H1 (cell line): Measurements from ENCODE around the gene ZNF468. TPM values are rescaled to one million over a fixed set of nuclear protein-coding genes. Genes with fewer than 3 reads are reported as not detected.

Experiments
- CTCF ChIA-PET: fragments of 300-600 bp; sonication (Branson Sonifier 250); formaldehyde crosslinking; loops from one replicate; lab custom pipeline; 2021; ENCODE audit not compliant: partially characterized antibody; lab: Charles Lee
- POLR2A ChIA-PET: fragments of 300-600 bp; sonication (Branson Sonifier 250); formaldehyde crosslinking; loops from one replicate; lab custom pipeline; 2021; ENCODE audit warnings: inconsistent platforms; ENCODE audit not compliant: partially characterized antibody; lab: Charles Lee
- DNase-seq, 2 experiments: peaks; one replicate each; pipeline versions ENCODE4 v3.0.0 to v3.0.0-alpha.2; 2010 to 2022; ENCODE audit warnings: low spot score in 2 of 2, low read depth in 1 of 2, mixed read lengths in 1 of 2
- FAIRE-seq: peaks from 2 replicates; lab custom pipeline; 2011; peaks lifted over from hg19 to GRCh38; lab: Jason Lieb, UNC
- H2AFZ ChIP-seq: 2 replicates; pipeline ENCODE4 v1.8.1; 2012; ENCODE audit warnings: low read length, inconsistent platforms
- H2AK5ac ChIP-seq: 2 replicates; pipeline ENCODE4 v1.6.1; 2013; ENCODE audit warnings: low read depth, low read length
- H2BK120ac ChIP-seq: replicated peaks from 2 replicates; pipeline ENCODE3; 2013; ENCODE audit warnings: low read depth, low read length, inconsistent platforms
- H2BK12ac ChIP-seq: 2 replicates; pipeline ENCODE4 v1.6.1; 2013; ENCODE audit warnings: low read depth, low read length
- H2BK15ac ChIP-seq: 2 replicates; pipeline ENCODE4 v1.6.1; 2013; ENCODE audit warnings: low read length
- H2BK20ac ChIP-seq: 2 replicates; pipeline ENCODE4 v1.6.1; 2013; ENCODE audit warnings: low read length
- H2BK5ac ChIP-seq: 2 replicates; pipeline ENCODE4 v1.6.1; 2013; ENCODE audit warnings: low read depth, low read length
- H3K14ac ChIP-seq: 2 replicates; pipeline ENCODE4 v1.6.1; 2013; ENCODE audit warnings: inconsistent platforms; ENCODE audit not compliant: insufficient read length
- H3K18ac ChIP-seq: 2 replicates; pipeline ENCODE4 v1.6.1; 2013; ENCODE audit warnings: low read length; ENCODE audit errors: extremely low read depth
- H3K23ac ChIP-seq: 2 replicates; pipeline ENCODE4 v1.6.1; 2013; ENCODE audit warnings: inconsistent platforms; ENCODE audit not compliant: insufficient read length
- H3K23me2 ChIP-seq: 2 replicates; pipeline ENCODE4 v1.6.1; 2013; ENCODE audit warnings: low read depth, low read length
- H3K27ac ChIP-seq: 2 replicates; pipeline ENCODE4 v1.6.1; 2011; ENCODE audit warnings: low read depth, low read length, inconsistent platforms
- H3K27me3 ChIP-seq, 4 experiments: replicated peaks in 1 of 4; 1 replicate in 1 of 4; 2 replicates in 3 of 4; pipeline versions ENCODE4 v1.6.1 to v1.8.1; 2011 to 2013; ENCODE audit warnings: low read length in 3 of 4, mild to moderate bottlenecking in 3 of 4, inconsistent platforms in 2 of 4, mixed read lengths in 2 of 4, moderate library complexity in 1 of 4; ENCODE audit not compliant: control insufficient read depth in 3 of 4, insufficient read depth in 3 of 4; ENCODE audit errors: extremely low read depth in 1 of 4
- H3K36me3 ChIP-seq, 4 experiments: 2 replicates each; pipeline versions ENCODE4 v1.6.1 to v1.8.1; 2011 to 2013; ENCODE audit warnings: mild to moderate bottlenecking in 4 of 4, low read length in 3 of 4, moderate library complexity in 2 of 4, control low read depth in 1 of 4, inconsistent platforms in 1 of 4; ENCODE audit not compliant: insufficient read depth in 4 of 4, control insufficient read depth in 2 of 4
- H3K4ac ChIP-seq: replicated peaks from 2 replicates; pipeline ENCODE3; 2013; ENCODE audit warnings: low read length, low read depth, mixed read lengths, inconsistent platforms; ENCODE audit not compliant: insufficient read length
- H3K4me1 ChIP-seq, 4 experiments: replicated peaks in 1 of 4; 1 replicate in 1 of 4; 2 replicates in 3 of 4; pipeline versions ENCODE4 v1.6.1 to v1.8.1; 2011 to 2013; ENCODE audit warnings: low read length in 3 of 4, inconsistent platforms in 2 of 4, mixed read lengths in 1 of 4; ENCODE audit not compliant: insufficient read depth in 4 of 4, control insufficient read depth in 3 of 4
- H3K4me2 ChIP-seq, 2 experiments: 2 replicates each; pipeline versions ENCODE4 v1.6.1 to v1.8.1; 2011 to 2013; ENCODE audit warnings: low read depth in 2 of 2, low read length in 2 of 2, control low read depth in 1 of 2, inconsistent platforms in 1 of 2, mild to moderate bottlenecking in 1 of 2; ENCODE audit not compliant: insufficient read depth in 1 of 2
- H3K4me3 ChIP-seq, 4 experiments: fragments of 200-600, 300-600 bp in 1 of 4; sonication (generic), shearing (Covaris generic), sonication (Bioruptor Twin) in 1 of 4; 2 replicates each; pipeline versions ENCODE4 v1.5.1 to v1.8.1; 2011 to 2016; ENCODE audit warnings: low read length in 4 of 4, low read depth in 3 of 4, control low read depth in 2 of 4, inconsistent platforms in 2 of 4, mild to moderate bottlenecking in 2 of 4, mixed read lengths in 1 of 4, moderate library complexity in 1 of 4; ENCODE audit not compliant: insufficient read depth in 2 of 4; ENCODE audit errors: extremely low read depth in 1 of 4
- H3K56ac ChIP-seq: replicated peaks from 2 replicates; pipeline ENCODE3; 2013; ENCODE audit warnings: low read depth, mild to moderate bottlenecking, mixed read lengths, low read length, inconsistent platforms; ENCODE audit not compliant: insufficient read length
- H3K79me1 ChIP-seq: 2 replicates; pipeline ENCODE4 v1.6.1; 2013; ENCODE audit warnings: low read depth, low read length, control low read depth
- H3K79me2 ChIP-seq, 2 experiments: 2 replicates each; pipeline versions ENCODE4 v1.6.1 to v1.8.1; 2012 to 2013; ENCODE audit warnings: low read length in 2 of 2, mild to moderate bottlenecking in 2 of 2, inconsistent platforms in 1 of 2; ENCODE audit not compliant: insufficient read depth in 2 of 2, control insufficient read depth in 1 of 2
- H3K9ac ChIP-seq, 4 experiments: replicated peaks in 1 of 4; 1 replicate in 1 of 4; 2 replicates in 3 of 4; pipeline versions ENCODE4 v1.6.1 to v1.8.1; 2011 to 2013; ENCODE audit warnings: low read depth in 3 of 4, low read length in 3 of 4, control low read depth in 2 of 4, mild to moderate bottlenecking in 2 of 4, moderate library complexity in 2 of 4, inconsistent platforms in 1 of 4; ENCODE audit errors: extremely low read depth in 1 of 4
- H3K9me3 ChIP-seq, 2 experiments: 2 replicates each; pipeline versions ENCODE4 v1.6.1 to v1.8.1; 2012 to 2013; ENCODE audit warnings: mild to moderate bottlenecking in 2 of 2, moderate library complexity in 2 of 2, control low read depth in 1 of 2, inconsistent platforms in 1 of 2, low read depth in 1 of 2, low read length in 1 of 2, mixed read lengths in 1 of 2; ENCODE audit not compliant: insufficient read depth in 2 of 2
- H4K20me1 ChIP-seq, 2 experiments: replicated peaks in 1 of 2; 2 replicates each; pipeline versions ENCODE3 to v1.8.1; 2011 to 2013; ENCODE audit warnings: inconsistent platforms in 2 of 2, low read length in 2 of 2, mild to moderate bottlenecking in 1 of 2; ENCODE audit not compliant: insufficient read depth in 2 of 2, control insufficient read depth in 1 of 2
- H4K5ac ChIP-seq: 2 replicates; pipeline ENCODE4 v1.6.1; 2013; ENCODE audit warnings: low read length, low read depth, mixed read lengths, inconsistent platforms; ENCODE audit not compliant: insufficient read length
- H4K8ac ChIP-seq: 2 replicates; pipeline ENCODE4 v1.8.0; 2013; ENCODE audit warnings: mild to moderate bottlenecking, moderate library complexity, low read length, inconsistent platforms; ENCODE audit not compliant: insufficient read depth; ENCODE audit errors: extremely low read depth
- H4K91ac ChIP-seq: replicated peaks from 2 replicates; pipeline ENCODE3; 2013; ENCODE audit warnings: low read length, mixed read lengths, inconsistent platforms; ENCODE audit not compliant: insufficient read length
- CEBPB ChIP-seq: IDR thresholded peaks from 2 replicates; pipeline ENCODE4 v1.6.1; 2012; ENCODE audit warnings: low read depth, low read length
- CHD1 ChIP-seq: IDR thresholded peaks from 2 replicates; pipeline ENCODE4 v1.6.1; 2012; ENCODE audit warnings: low read depth, low read length, improper control_type of control experiment
- CTBP2 ChIP-seq: IDR thresholded peaks from 2 replicates; pipeline ENCODE4 v1.7.0; 2011; ENCODE audit warnings: borderline replicate concordance, mild to moderate bottlenecking, moderate library complexity, mixed read lengths, low read length; ENCODE audit not compliant: insufficient read depth, insufficient read length
- FOSL1 ChIP-seq: IDR thresholded peaks from 2 replicates; pipeline ENCODE4 v1.6.1; 2011; ENCODE audit warnings: mild to moderate bottlenecking, low read depth, low read length, moderate library complexity; ENCODE audit not compliant: insufficient read depth
- GABPA ChIP-seq: IDR thresholded peaks from 2 replicates; pipeline ENCODE4 v1.6.1; 2011; ENCODE audit warnings: mild to moderate bottlenecking, low read length, moderate library complexity, borderline replicate concordance; ENCODE audit not compliant: insufficient read depth
- HDAC2 ChIP-seq, 2 experiments: fragments of 300-600 bp in 1 of 2; sonication (generic) in 1 of 2; IDR thresholded peaks; 2 replicates each; pipeline ENCODE4 v1.6.1; 2011 to 2012; ENCODE audit warnings: low read depth in 2 of 2, low read length in 2 of 2, mild to moderate bottlenecking in 2 of 2, moderate library complexity in 2 of 2, borderline replicate concordance in 1 of 2, inconsistent platforms in 1 of 2
- HDAC6 ChIP-seq: IDR thresholded peaks from one replicate; pipeline ENCODE4 v1.7.1; 2012; ENCODE audit warnings: low read depth, mild to moderate bottlenecking, inconsistent platforms, low read length, moderate library complexity
- NANOG ChIP-seq: IDR thresholded peaks from 2 replicates; pipeline ENCODE4 v1.6.1; 2011; ENCODE audit warnings: low read length, low read depth, mild to moderate bottlenecking, inconsistent platforms; ENCODE audit not compliant: insufficient read depth, poor library complexity, severe bottlenecking
- NRF1 ChIP-seq: IDR thresholded peaks from 2 replicates; pipeline ENCODE4 v1.6.1; 2011; ENCODE audit warnings: mild to moderate bottlenecking, low read depth, low read length, improper control_type of control experiment
- POU5F1 ChIP-seq: IDR thresholded peaks from 2 replicates; pipeline ENCODE4 v1.6.1; 2011; ENCODE audit warnings: low read depth, mild to moderate bottlenecking, low read length, moderate library complexity
- RFX5 ChIP-seq: IDR thresholded peaks from 2 replicates; pipeline ENCODE4 v1.6.1; 2011; ENCODE audit warnings: low read depth, low read length, improper control_type of control experiment, borderline replicate concordance
- SIN3A ChIP-seq, 2 experiments: IDR thresholded peaks in 1 of 2; conservative IDR thresholded peaks in 1 of 2; 2 replicates each; pipeline ENCODE4 v1.6.1; 2011 to 2012; ENCODE audit warnings: low read length in 2 of 2, improper control_type of control experiment in 1 of 2, low read depth in 1 of 2, mild to moderate bottlenecking in 1 of 2
- TBP ChIP-seq: IDR thresholded peaks from 2 replicates; pipeline ENCODE4 v1.6.1; 2011; ENCODE audit warnings: low read depth, low read length, improper control_type of control experiment
- WGBS, 2 experiments: shearing (Covaris generic) in 1 of 2; methylation state at CpG; one replicate each; pipeline versions ENCODE4 v1.1.6 to v1.1.7; 2013 to 2015; ENCODE audit warnings: low lambda C conversion rate in 2 of 2, mixed read lengths in 2 of 2, inconsistent platforms in 1 of 2, low coverage in 1 of 2, missing lambda C conversion rate in 1 of 2; ENCODE audit not compliant: insufficient replicate concordance in 2 of 2, insufficient coverage in 1 of 2, insufficient read length in 1 of 2; ENCODE audit errors: extremely low coverage in 1 of 2, missing lambda C conversion rate in 1 of 2; 5-methylcytosine and 5-hydroxymethylcytosine counted together
- polyA plus RNA-seq, 7 experiments: library from polyadenylated mRNA; depleted of rRNA in 3 of 7; stranded (reverse) in 5 of 7; unstranded in 2 of 7; fragments of >200 nt in 5 of 7; fragments of 200-250 nt in 2 of 7; gene quantifications; 1 replicate in 5 of 7; 2 replicates in 1 of 7; 4 replicates in 1 of 7; pipeline versions ENCODE4 v1.2.1 to v1.2.3, GENCODE V29; 2011 to 2013; ENCODE audit warnings: missing spikeins in 2 of 7, mixed read lengths in 2 of 7
- total RNA-seq: library from RNA; stranded (reverse); fragmentation: NEBNext Ultra II Directional; extraction: Animal tissue kit (Norgen Biotek cat#: 25700); gene quantifications from 2 replicates; pipeline ENCODE4 v1.2.1, GENCODE V29; 2021

ZNF468 gene
- total and polyA plus RNA-seq, 2 of the 8 experiments (the other 6 are each of a cell fraction or from before 2014, with no cell fraction given) = 13.5 to 26.1 TPM

- Histone ChIP-seq H3K4me2 (no peak overlapping the region), H3K79me2 (peaks cover 3 to 18% of the 10 kb centered on the region in 2 experiments; a peak in 2 of 4 replicates), H3K4me1 (no peaks in the 10 kb centered on the region), H3K18ac (no peak overlapping the region), H2AFZ (no peak overlapping the region), H3K23ac (no peak overlapping the region), H3K14ac (no peak overlapping the region), H3K9ac (no peak overlapping the region), H2BK15ac (no peak overlapping the region), H3K36me3 (peaks cover 15 to 54% (median 33%) of the 10 kb centered on the region in 4 experiments), H4K5ac (no peak overlapping the region), H4K20me1 (peaks cover 0 to 1% of the 10 kb centered on the region in 2 experiments), H3K23me2 (no peaks in the 10 kb centered on the region), H3K27ac (no peak overlapping the region), H4K91ac (no peak overlapping the region), H3K4ac (no peak overlapping the region), H2BK5ac (no peak overlapping the region), H2BK120ac (no peak overlapping the region), H3K4me3 (no peak overlapping the region), H2AK5ac (no peak overlapping the region), H3K56ac (no peak overlapping the region), H4K8ac (no peak overlapping the region), H2BK20ac (no peak overlapping the region), H3K79me1 (peaks cover 5% of the 10 kb centered on the region; the same call in 1 of the 2 replicates), H3K27me3 (no peaks in the 10 kb centered on the region), H2BK12ac (no peak overlapping the region), H3K9me3 (no peaks in the 10 kb centered on the region)
- WGBS, 2 experiments = 86% methylated on average over 3 of the region's 4 CpGs; no CpG with 5 or more reads in 1 of the 2 experiments
- FAIRE-seq (no peak), DNase-seq (no peak)
- ChIA-PET CTCF (interaction anchor here (1.9 kb wide), 1 partner anchor 130 kb away, joined by 4 read pairs; no protein-coding TSS in a partner anchor), POLR2A (interaction anchor here (0.7 to 1.3 kb wide), 2 partner anchors 10 to 11 kb away, joined by 3 read pairs; no protein-coding TSS in a partner anchor)
- TF ChIP-seq CTBP2 (no peak), HDAC2 (IDR thresholded peaks at IDR 0.05; ENCODE audit: borderline replicate concordance in 1 of 2, low read depth in 2 of 2, low read length in 2 of 2) (no peak), TBP (no peak), CHD1 (no peak), NANOG (no peak), FOSL1 (no peak), SIN3A (conservative IDR thresholded peaks at IDR 0.05 in 1 of 2, IDR thresholded peaks at IDR 0.05 in 1 of 2; ENCODE audit: low read depth in 1 of 2, low read length in 2 of 2) (no peak), GABPA (no peak), RFX5 (no peak), NRF1 (no peak), HDAC6 (no peak), CEBPB (no peak), POU5F1 (no peak)
Observed at GRCh38 chr19:52889931-52890330, 32.5 kb upstream of the ZNF468 start.
